ENCODE measurements around the gene BMS1. TPM values are rescaled to one million over a fixed set of nuclear protein-coding genes. Genes with fewer than 3 reads are reported as not detected.
"Not testable (repeated sequence)": the region's sequence is repeated elsewhere in the genome, so short reads cannot be mapped to it uniquely, and the experiment has no call there.

BMS1 gene, protein sequence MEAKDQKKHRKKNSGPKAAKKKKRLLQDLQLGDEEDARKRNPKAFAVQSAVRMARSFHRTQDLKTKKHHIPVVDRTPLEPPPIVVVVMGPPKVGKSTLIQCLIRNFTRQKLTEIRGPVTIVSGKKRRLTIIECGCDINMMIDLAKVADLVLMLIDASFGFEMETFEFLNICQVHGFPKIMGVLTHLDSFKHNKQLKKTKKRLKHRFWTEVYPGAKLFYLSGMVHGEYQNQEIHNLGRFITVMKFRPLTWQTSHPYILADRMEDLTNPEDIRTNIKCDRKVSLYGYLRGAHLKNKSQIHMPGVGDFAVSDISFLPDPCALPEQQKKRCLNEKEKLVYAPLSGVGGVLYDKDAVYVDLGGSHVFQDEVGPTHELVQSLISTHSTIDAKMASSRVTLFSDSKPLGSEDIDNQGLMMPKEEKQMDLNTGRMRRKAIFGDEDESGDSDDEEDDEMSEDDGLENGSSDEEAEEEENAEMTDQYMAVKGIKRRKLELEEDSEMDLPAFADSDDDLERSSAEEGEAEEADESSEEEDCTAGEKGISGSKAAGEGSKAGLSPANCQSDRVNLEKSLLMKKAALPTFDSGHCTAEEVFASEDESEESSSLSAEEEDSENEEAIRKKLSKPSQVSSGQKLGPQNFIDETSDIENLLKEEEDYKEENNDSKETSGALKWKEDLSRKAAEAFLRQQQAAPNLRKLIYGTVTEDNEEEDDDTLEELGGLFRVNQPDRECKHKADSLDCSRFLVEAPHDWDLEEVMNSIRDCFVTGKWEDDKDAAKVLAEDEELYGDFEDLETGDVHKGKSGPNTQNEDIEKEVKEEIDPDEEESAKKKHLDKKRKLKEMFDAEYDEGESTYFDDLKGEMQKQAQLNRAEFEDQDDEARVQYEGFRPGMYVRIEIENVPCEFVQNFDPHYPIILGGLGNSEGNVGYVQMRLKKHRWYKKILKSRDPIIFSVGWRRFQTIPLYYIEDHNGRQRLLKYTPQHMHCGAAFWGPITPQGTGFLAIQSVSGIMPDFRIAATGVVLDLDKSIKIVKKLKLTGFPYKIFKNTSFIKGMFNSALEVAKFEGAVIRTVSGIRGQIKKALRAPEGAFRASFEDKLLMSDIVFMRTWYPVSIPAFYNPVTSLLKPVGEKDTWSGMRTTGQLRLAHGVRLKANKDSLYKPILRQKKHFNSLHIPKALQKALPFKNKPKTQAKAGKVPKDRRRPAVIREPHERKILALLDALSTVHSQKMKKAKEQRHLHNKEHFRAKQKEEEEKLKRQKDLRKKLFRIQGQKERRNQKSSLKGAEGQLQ
- polyA plus RNA-seq: 1 to 10 TPM; 5.7 to 9.8 (median 7.4) TPM

DNA sequence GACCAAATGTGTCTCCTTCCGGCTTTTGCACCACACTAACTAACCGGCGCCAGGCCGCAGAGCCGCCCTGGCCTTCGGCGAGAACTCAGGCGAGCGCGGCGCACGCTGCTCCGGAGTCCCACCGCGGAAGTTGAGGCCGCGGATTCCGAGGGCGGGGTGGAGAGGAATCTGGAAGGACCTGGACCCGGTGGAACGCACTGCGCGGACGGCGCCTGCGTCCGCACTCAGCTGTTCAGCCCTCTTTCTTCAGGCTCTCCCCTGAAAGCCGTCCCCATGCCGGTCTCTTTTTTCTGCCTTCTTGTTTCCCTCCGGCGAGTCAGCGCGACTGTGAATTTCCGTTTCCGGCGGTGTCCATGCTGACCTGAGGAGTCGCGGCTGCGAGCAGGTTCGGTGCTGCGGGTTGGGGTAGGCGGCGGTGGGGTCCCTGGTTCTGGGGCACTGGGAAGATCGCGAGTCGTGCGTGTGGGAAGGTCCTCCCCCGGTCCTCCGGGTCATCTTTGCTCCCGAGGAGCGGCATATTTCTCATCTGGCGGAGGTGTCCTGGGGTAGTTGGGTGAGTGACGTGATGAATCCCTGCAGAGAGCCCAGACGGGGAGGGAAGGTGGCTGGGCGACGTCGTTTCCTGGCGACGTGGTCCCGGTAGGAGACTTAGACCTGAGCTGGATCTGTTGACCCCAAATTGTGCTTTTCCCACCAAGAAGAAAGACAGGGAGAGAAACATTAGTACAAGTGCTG is at the start of gene BMS1:
TSS of gene BMS1 (plus strand) at position 350 of the 735 bp plus-strand sequence. CDS start 1,600 bp downstream, outside the sequence.
- H3K27ac ChIP-seq (ENCODE audit: low read depth, low read length): peak within 1 kb of the TSS; percentile 63
- 0% methylated on average over 59 to 60 of the region's 60 CpGs for WGBS, 3 donors

DNA sequence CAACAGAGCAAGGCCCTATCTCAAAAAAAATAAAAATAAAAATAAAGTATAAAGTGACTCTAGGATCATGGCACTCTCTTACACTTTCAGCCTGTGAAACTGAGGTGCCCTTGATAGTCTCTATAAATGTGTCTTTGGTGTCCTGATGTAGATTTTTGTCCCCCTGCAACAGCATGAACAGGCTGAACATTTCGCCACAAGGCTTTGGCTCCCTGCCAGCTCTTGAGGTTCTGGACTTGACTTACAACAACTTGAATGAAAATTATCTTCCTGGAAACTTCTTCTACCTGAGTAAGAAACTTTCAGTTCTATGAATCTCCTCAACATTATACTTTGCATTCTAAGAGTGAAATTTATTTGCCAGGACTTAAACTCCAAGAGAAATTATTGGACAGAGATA is 48.1 kb upstream of the BMS1 start:
- WGBS, 3 donors: 8 to 36% (median 27%) methylated on average over 1 of the region's 1 CpG
- H3K27ac ChIP-seq (ENCODE audit: low read depth, low read length): no peak overlapping the region

DNA sequence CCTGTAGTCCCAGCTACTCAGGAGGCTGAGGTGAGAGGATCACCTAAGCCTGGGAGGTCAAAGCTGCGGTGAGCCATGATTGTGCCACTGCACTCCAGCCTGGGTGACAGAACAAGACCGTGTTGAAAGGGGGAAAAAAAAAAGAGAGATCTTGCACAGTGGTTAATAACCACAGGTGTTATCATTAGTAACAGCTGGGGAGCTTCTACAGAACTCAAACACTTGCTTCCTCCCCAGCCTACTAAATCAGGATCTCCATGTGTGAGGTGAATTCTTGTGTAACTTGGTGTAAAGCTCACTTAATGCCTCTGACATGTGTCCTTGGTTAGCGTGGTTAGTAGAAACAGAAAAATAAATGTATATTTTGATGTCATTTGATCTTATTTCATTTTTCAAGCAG is 43.9 kb upstream of the BMS1 start:
- no peak overlapping the region for H3K27ac ChIP-seq (ENCODE audit: low read depth, low read length)
- 48 to 51% (median 49%) methylated on average over 3 of the region's 3 CpGs for WGBS, 3 donors

DNA sequence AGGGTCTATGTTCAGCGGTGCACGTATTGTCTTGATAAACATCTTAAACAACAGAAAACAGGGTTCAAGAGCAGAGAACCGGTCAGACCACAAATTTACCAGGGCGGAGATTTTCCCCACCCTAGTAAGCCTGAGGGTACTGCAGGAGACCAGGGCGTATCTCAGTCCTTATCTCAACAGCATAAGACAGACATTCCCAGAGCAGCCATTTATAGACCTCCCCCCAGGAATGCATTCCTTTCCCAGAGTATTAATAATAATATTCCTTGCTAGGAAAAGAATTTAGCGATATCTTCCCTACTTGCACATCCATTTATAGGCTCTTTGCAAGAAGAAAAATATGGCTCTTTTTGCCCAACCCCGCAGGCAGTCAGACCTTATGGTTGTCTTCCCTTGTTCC is 41.1 kb upstream of the BMS1 start:
- H3K27ac ChIP-seq (ENCODE audit: low read depth, low read length): not testable (repeated sequence)
- WGBS, 3 donors: 91 to 92% (median 91%) methylated on average over 7 of the region's 7 CpGs

DNA sequence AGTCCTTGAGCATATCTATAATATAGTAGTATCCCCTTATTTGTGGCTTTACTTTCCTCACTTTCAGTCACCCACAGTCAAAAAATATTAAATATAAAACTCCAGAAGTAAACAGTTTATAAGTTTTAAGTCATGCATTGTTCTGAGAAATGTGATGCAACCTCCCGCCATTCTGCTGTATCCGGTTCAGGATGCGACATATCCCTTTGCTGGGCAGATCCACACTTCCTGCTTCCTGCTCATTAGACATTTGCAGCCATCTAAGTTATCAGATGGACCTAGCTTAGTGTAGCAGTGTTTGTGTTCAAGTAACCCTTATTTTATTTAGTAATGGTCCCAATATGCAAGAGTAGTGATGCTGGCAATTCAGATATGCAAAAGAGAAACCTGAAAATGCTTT is 38.9 kb upstream of the BMS1 start:
- WGBS, 3 donors: 53 to 92% (median 56%) methylated on average over 3 of the region's 3 CpGs
- H3K27ac ChIP-seq (ENCODE audit: low read depth, low read length): no peak overlapping the region

DNA sequence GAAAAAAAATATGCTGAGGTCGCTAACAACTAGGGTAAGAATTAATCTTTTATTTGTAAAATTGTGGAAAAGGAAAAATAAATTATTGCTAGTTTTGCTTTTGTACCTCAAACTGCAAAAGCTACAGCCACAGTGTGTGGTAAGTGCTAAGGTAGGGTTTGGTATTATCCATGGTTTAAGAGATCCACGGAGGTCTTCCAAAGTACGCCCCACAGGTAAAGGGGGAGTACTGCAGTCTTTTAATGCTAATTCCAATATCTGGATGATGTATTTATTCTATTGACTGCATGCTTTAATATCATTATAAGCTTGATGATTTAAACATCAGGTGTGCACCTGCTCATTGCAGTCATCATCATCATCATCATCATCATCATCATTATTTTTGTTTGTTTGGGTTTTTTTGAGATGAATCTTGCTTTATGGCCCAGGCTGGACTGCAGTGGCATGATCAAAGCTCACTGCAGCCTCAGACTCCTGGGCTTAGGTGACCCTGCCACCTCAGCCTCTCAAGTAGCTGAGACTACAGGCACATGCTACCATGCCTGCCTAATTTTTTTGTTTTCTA is 38.4 kb upstream of the BMS1 start:
- H3K27ac ChIP-seq (ENCODE audit: low read depth, low read length): no peak overlapping the region
- WGBS, 3 donors: 57 to 65% (median 61%) methylated on average over 3 of the region's 3 CpGs

DNA sequence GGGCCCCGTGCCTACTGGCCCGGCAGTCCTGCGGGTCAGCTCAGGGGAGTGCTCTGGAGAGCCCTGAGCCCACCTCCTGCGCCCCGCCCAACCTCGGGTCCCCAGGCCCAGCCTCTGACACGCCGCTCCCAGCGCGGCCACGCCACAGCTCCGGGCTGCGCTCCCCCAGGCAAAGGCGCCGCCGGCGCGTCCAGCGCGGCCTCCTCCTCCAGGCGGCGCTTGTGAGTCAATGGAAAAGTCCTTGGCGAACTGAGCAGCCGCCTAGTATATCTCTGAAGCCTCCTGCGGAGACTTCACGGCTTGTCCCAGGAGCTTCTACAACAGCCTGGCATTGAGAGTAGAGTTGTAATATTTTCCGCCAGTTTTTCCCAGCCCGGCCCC is 29.5 kb upstream of the BMS1 start:
- H3K27ac ChIP-seq (ENCODE audit: low read depth, low read length): no peak overlapping the region
- 0 to 3% (median 2%) methylated on average over 24 to 28 of the region's 28 CpGs for WGBS, 3 donors

DNA sequence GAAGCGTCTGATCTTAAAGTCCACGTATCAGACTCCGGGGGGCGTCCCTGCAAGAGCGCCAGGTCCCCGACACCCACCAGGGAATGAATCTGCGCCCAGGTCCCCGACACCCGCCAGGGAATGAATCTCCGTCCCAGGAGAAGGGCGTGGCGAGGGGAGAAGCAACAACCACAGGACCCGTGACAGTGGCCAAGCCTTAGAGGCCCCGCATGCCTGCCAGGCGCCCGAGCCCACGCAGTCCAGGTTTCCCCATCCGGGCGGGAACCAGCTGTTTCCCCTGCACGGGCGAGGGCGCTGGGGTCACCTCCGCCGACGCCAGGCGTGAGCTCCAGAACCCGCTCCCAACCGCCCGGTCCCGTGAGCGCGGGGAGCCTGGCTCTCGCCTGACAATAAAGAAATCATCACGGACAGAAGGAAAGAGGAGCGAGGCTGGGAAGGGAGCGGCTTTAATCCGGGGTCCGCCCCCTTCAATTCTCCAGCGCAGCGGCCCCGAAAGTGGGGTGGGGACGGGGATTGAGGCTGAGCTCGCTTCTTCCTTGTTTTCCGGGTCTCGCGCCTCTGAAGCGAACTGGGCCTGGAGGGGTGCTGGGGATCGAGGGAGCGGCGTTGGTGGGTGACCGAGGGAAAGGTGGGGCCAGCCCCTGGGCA is 29.0 kb upstream of the BMS1 start:
- H3K27ac ChIP-seq (ENCODE audit: low read depth, low read length): no peak overlapping the region
- WGBS, 3 donors: 1 to 2% (median 1%) methylated on average over 46 to 51 of the region's 51 CpGs

DNA sequence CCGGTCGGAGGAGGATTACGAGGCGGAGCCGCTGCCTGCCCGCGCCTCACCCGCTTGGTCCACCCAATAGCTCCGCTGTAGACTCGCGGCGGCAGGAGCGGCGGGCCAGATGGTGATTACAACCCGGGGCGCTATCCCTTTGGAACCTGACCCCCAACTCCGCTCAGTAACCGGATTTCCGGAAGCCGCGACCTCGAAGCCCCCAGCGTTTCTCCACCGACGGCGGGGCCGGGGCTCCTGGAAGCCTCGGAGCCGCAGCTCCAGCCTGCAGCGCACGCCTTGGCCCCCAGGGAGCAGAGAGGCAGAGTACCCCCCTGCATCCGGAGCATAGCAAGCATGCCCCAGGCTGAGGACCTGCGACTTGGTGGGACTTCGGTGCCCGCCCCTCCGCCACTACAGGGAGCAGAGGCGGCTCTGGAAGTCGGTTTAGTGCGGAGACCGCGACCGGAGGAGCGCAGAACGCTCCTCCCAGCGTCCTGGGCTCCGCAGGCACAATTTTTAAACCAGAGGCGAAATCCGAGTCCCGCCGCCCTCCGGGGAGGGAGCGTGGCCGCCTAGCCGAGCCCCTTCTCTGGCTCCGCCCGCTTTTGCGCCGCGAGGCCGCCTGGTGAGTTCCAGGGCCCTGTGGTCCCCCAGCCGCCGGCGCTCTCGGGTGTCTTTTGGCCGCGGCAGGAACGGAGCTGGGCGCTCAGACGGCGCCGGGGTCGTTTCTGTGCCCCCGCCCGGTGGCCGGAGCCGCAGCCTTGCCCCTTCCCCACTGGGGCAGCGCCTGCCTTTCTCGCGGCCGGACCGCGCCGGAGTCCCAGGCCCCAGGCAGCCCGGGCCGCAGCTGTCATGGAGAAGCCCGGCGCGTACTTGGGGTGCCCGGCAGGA is 28.2 kb upstream of the BMS1 start:
- no peak overlapping the region for H3K27ac ChIP-seq (ENCODE audit: low read depth, low read length)
- WGBS, 3 donors: 1 to 2% (median 1%) methylated on average over 71 to 89 of the region's 89 CpGs

DNA sequence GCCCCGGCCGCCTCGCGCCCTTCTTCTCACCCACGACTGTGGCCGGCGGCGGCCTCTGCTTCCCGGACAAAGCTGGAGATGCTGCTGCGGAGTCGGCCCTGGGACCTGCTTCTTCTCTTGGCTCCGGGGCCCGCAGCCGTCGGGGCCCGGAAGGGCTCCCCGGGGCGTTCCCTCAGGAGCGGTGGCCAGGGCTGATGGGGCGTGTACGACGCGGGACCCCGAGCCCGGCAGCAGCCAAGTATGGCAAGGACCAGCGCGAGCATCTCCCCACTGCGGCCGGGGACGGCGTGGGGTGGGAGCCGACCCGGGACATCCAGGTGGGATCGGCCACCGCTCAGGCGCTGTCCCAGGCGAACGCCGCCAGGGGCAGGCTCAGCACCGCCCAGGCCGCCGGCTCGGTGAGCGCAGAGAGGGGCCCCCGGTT is 27.6 kb upstream of the BMS1 start:
- WGBS, 3 donors: 1 to 5% (median 2%) methylated on average over 44 to 45 of the region's 45 CpGs
- no peak overlapping the region for H3K27ac ChIP-seq (ENCODE audit: low read depth, low read length)

DNA sequence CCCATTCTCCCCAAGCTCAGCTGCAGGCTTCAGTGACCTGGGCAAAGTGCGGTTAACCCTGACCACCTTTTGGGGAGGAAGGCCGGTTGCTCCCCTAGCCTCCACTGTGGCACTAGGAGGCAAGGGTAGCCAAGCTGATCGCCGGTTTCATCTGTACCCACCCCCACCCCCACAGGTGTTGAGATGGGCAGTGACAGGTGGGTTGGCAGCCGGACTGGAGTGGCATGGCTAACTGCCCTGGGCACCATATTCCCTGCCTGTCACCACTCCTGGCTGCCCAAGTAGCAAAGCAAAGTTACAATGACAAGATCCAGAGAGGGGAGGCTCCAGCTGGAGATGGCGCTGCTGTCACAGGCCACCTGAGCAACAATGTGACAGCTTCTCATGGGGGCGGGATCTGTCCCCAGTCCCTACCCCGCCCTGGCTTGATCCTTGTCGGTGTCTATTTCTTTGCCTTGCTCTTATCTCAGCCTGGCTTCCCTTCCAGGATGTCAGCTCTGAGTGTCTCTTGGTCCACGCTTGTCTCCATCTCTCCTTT is 27.0 kb upstream of the BMS1 start:
- no peak overlapping the region for H3K27ac ChIP-seq (ENCODE audit: low read depth, low read length)
- 62 to 70% (median 65%) methylated on average over 9 to 10 of the region's 10 CpGs for WGBS, 3 donors

DNA sequence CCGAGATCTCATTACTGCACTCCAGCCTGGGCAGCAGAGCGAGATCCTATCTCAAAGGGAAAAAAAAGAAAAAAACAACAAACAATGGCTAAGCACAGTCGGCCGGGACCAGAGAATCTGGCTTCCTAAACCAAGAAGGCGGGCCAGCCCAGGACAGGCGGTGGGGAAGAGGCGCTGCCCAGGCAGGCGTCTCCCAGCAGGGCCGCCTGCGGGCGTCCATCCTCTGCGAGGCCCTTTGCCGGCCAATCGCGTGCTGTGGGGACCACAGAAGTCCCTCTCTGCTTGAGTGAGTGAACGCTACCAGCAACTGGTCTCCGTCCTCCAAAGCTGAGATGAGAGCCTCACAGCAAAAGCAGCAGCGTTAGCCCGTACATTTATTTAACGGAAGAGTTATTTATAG is 14.7 kb upstream of the BMS1 start:
- WGBS, 3 donors: 84 to 92% (median 87%) methylated on average over 19 to 20 of the region's 20 CpGs
- no peak overlapping the region for H3K27ac ChIP-seq (ENCODE audit: low read depth, low read length)

DNA sequence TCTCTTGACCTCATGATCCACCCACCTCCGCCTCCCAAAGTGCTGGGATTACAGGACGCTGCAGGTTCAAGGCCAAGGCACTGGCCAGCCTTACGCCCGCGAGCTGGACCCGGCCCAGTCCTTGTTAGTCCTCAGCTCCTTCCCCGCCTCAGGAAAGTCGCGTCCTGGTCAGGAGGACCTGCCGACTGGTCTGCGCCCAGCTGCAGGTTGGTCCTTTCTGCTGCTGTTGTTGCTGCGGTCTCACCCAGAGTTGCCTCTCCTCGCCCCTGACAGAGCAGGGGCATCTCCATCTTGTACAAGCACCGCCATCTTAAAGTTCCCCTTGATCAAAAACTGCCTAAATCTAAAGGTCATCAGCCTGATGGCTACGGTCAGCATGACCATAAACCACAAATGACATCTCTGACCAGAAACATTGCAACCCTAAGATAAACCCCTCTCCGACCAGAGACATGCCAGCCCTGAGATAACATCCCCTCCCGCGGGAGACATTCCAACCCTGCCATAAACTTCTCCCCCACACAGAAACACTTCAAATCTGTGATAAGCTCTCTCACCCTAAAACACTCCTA is 13.9 kb upstream of the BMS1 start:
- 91 to 97% (median 92%) methylated on average over 18 of the region's 18 CpGs for WGBS, 3 donors

DNA sequence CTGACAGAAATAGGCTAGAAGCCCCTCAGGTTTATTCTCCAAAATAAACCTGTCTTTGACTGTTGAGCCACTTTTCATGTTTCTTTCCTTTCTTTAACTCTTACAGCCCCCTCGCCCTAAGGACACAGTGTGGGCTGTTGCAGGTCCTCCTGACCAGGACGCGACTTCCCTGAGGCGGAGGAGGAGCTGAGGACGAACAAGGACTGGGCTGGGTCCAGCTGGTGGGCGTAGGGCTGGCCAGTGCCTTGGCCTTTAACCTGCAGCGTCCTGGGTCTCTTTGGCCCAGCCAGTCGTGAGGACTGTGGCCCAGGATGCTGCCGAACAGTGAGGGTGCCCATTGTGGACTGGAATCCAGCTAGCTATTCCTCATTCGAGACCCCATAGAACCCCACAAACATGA is 13.4 kb upstream of the BMS1 start:
- H3K27ac ChIP-seq (ENCODE audit: low read depth, low read length): no peak overlapping the region
- 83 to 89% (median 84%) methylated on average over 10 of the region's 10 CpGs for WGBS, 3 donors

More for the DNA sequence above, 13.9 kb upstream of the BMS1 start:
- no peak overlapping the region for H3K27ac ChIP-seq (ENCODE audit: low read depth, low read length)

DNA sequence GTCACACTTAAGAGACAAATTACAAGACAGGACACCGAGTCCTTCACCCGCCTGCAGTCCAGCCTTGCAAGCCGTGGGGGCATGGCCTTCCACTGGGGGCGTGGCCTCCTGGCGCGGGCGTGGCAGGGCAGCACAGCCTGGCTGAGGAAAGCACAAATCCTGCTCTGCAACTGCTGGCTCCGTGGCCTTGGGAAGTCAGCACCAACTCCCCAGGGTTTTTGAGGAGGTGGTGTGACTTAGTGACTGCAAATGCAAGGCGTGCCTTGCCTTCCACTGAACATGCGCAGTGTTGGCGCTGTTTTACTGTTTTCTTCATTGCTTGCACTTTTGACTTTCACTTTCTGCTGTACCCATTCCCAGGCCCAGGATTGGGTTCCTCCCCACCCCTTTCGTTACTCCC is 12.9 kb upstream of the BMS1 start:
- H3K27ac ChIP-seq (ENCODE audit: low read depth, low read length): no peak overlapping the region
- 85 to 92% (median 86%) methylated on average over 12 of the region's 12 CpGs for WGBS, 3 donors

DNA sequence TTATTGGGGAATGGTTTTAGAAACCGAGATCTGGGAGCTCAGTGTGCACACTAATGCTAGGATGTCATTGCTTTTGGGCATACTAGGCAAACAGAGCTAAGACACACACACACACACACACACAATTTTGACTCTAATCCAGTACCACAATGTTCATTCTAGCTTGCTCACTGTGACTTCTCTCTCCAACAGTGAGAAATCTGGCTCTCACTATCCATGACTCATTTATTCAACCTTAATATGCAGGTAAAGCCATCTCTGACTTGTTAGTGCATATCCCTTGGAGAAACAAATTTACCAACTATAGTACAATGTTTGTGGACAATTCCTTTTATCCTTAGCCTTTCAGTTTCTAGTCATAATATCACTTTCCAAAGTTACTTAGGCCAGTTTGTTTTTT is 5.9 kb upstream of the BMS1 start:
- 55 to 75% (median 57%) methylated on average over 1 of the region's 1 CpG for WGBS, 3 donors
- H3K27ac ChIP-seq (ENCODE audit: low read depth, low read length): no peak overlapping the region
